Stimulated activated CD4-positive, alpha-beta T cell treated with anti-CD3 and anti-CD28 coated beads, Interleukin-4, amount 100 ng/mL, for 48 hours (primary cell): ENCODE measurements around the gene SSRP1.
"Not testable (repeated sequence)": the region's sequence is repeated elsewhere in the genome, so short reads cannot be mapped to it uniquely, and the experiment has no call there.

Experiments
- DNase-seq, 2 donors: peaks; one replicate each; pipeline ENCODE4 v3.0.0-alpha.2; 2020; ENCODE audit warnings: low read depth in 2 of 2

Gene SSRP1

GRCh38 chr11:57336856-57337255 is 1.2 kb upstream of the SSRP1 start:
- DNase-seq, result not testable (repeated sequence)

GRCh38 chr11:57336111-57336666 is 497 bp upstream of the SSRP1 start:
- DNase-seq, result no peak

GRCh38 chr11:57335023-57335342 is 709 bp downstream of the SSRP1 start:
- no peak for DNase-seq

GRCh38 chr11:57332694-57333440 is 2.8 kb downstream of the SSRP1 start:
- no peak for DNase-seq

- DNase-seq, result no peak
These were observed 4.0 kb downstream of the SSRP1 start for GRCh38 chr11:57331720-57332119.

GRCh38 chr11:57330029-57330428 is 5.7 kb downstream of the SSRP1 start:
- no peak for DNase-seq

- no peak for DNase-seq
These were observed 8.0 kb downstream of the SSRP1 start for GRCh38 chr11:57327721-57328120.

GRCh38 chr11:57325735-57326048 is 10.0 kb downstream of the SSRP1 start:
- no peak for DNase-seq

- DNase-seq, result peak; percentile 82 to 84
These were observed 10.6 kb downstream of the SSRP1 start, which contains the start of gene TNKS1BP1 for GRCh38 chr11:57324886-57325734. Gene TNKS1BP1 (minus strand): TSS chr11:57324952. CDS start chr11:57321885, 3,067 bp downstream.

- DNase-seq, result no peak
These were observed 11.4 kb downstream of the SSRP1 start for GRCh38 chr11:57324154-57324885.

GRCh38 chr11:57323855-57324153 is 11.9 kb downstream of the SSRP1 start:
- no peak for DNase-seq

GRCh38 chr11:57323167-57323854 is 12.4 kb downstream of the SSRP1 start:
- DNase-seq, result no peak

- DNase-seq, result no peak
These were observed 13.2 kb downstream of the SSRP1 start for GRCh38 chr11:57322256-57323166.

- no peak for DNase-seq
These were observed 14.1 kb downstream of the SSRP1 start for GRCh38 chr11:57321388-57322255.

GRCh38 chr11:57320719-57321387 is 14.8 kb downstream of the SSRP1 start:
- DNase-seq, result no peak

- no peak for DNase-seq
These were observed 15.5 kb downstream of the SSRP1 start for GRCh38 chr11:57320067-57320718.

- no peak for DNase-seq
These were observed 17.5 kb downstream of the SSRP1 start for GRCh38 chr11:57318178-57318577.

GRCh38 chr11:57316017-57316416 is 19.7 kb downstream of the SSRP1 start:
- no peak for DNase-seq

- no peak for DNase-seq
These were observed 20.2 kb downstream of the SSRP1 start for GRCh38 chr11:57315491-57315890.
